Measurements from ENCODE around the gene SMCO2. TPM values are rescaled to one million over a fixed set of nuclear protein-coding genes. Genes with fewer than 3 reads are reported as not detected.

Gene SMCO2
- total RNA-seq, 1 donor from 2014 or later, result 0.47 TPM

DNA sequence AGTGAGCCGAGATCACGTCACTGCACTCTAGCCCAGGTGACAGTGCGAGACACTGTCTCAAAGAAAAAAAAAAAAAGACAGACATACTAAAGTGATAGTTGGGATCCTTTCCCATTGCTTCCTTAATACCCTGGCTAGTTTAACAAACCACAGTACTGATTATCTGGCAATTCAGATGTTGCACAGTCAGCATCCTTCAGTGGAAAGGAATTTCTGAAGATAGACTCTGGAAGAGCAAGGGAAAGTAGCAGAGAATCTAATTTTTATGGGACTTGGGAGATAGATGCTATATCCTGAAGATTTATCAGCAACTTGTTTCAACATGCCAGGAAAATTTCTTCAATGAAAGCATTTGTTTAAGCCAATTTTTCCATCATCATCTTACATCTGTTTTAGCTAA lies 71.0 kb downstream of the SMCO2 start:
- no peak for DNase-seq
- ATAC-seq, result no peak
- H3K27me3 ChIP-seq (ENCODE audit: low read depth), result no peaks in the 10 kb centered on the region
- H3K9me3 ChIP-seq, result no peaks in the 10 kb centered on the region
- no peak overlapping the region for H3K4me3 ChIP-seq
- TF ChIP-seq, protein P1, sequence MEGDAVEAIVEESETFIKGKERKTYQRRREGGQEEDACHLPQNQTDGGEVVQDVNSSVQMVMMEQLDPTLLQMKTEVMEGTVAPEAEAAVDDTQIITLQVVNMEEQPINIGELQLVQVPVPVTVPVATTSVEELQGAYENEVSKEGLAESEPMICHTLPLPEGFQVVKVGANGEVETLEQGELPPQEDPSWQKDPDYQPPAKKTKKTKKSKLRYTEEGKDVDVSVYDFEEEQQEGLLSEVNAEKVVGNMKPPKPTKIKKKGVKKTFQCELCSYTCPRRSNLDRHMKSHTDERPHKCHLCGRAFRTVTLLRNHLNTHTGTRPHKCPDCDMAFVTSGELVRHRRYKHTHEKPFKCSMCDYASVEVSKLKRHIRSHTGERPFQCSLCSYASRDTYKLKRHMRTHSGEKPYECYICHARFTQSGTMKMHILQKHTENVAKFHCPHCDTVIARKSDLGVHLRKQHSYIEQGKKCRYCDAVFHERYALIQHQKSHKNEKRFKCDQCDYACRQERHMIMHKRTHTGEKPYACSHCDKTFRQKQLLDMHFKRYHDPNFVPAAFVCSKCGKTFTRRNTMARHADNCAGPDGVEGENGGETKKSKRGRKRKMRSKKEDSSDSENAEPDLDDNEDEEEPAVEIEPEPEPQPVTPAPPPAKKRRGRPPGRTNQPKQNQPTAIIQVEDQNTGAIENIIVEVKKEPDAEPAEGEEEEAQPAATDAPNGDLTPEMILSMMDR (IDR thresholded peaks at IDR 0.05), result no peak
- H3K27ac ChIP-seq, result no peak overlapping the region
- H3K4me1 ChIP-seq, result peaks cover 17% of the 10 kb centered on the region
- H3K36me3 ChIP-seq, result no peaks in the 10 kb centered on the region
- intact Hi-C loops (cut with DNase I), result no loop called here

DNA sequence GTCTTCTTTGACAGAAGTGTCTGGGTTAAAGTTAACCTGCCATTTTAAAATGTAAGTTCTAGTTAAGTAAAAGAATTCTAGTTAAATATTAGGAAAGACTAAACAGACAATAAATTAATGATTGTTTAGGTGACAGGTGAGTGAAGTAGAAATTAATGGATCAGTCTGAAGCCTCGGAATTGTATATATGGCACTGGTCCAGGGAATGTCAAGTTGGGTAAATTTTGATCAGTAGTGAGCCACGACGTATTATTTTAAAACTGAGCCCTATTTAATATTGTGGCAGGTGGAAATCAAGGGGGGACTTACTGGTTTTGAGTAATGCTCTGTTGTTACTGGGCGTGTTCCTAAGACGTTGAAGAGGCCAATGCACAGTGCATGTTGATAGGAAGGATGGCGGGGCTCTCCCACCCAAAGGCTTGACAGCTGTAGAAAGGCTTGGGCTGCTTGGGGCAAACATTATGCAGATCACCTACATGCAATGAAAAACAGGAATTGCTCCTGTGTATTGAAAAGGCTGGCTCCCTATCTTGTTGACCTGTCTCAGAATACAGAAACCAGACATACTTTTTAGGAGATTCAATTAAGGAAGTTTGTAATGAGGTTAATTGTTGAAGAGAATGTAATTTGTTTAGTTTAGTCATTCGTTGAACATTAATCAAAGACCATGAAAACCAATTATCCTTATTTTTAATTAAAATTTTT lies 71.6 kb downstream of the SMCO2 start:
- Histone ChIP-seq H3K4me3 (no peak overlapping the region), H3K4me1 (peaks cover 22% of the 10 kb centered on the region), H3K9me3 (no peaks in the 10 kb centered on the region), H3K27ac (no peak overlapping the region), H3K27me3 (ENCODE audit: low read depth) (no peaks in the 10 kb centered on the region), H3K36me3 (no peaks in the 10 kb centered on the region)
- DNase-seq (no peak), ATAC-seq (no peak)
- TF ChIP-seq, protein P1 (IDR thresholded peaks at IDR 0.05), result no peak
- intact Hi-C loops (cut with DNase I), result no loop called here

DNA sequence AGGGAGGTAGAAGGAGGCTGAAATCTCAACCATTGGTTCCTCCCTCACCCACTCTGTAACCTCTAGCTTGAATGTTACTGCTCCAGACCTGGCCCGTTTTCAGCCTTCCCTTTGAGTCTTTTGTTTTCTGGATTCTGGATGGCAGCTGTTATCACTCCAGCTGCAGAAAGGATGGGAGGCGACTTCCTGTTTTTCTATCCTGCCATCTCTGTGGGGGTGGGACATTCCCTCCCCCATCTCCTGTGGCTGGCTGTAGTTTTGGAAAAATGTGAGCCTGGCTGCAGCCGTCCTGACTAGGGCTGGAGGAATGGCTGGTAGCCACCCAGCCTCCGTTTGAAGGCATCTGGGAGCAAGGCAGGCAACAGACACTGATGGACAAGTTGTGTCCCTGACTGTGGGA lies 74.5 kb downstream of the SMCO2 start:
- no peaks in the 10 kb centered on the region for H3K9me3 ChIP-seq
- H3K36me3 ChIP-seq, result no peaks in the 10 kb centered on the region
- H3K27me3 ChIP-seq (ENCODE audit: low read depth), result no peaks in the 10 kb centered on the region
- H3K4me3 ChIP-seq, result no peak overlapping the region
- DNase-seq (no peak), ATAC-seq (no peak)
- TF ChIP-seq, protein P1 (IDR thresholded peaks at IDR 0.05), result no peak
- H3K4me1 ChIP-seq, result peaks cover 25% of the 10 kb centered on the region
- H3K27ac ChIP-seq, result peak overlapping the region; percentile 25
- intact Hi-C loops (cut with DNase I), result no loop called here

DNA sequence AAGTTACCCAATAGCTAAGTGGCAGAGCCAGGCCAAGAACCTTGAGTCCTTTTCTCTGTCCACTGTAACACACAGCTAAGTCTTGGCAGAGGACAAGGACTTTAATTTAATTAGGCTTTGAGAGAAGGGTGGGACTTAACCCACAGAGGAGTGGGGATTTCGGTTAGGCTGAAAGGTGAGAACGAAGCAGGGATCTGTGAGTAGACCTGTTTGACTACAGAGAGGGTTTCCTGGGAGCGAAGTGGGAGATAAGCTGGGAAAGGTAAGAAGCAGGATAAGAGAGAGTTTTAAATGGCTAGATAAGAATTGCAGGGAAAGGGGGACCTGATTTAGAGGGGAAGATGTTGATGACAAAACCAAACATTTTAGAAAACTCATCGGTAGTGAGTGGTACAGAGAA lies 75.4 kb downstream of the SMCO2 start:
- Histone ChIP-seq H3K4me1 (peaks cover 31% of the 10 kb centered on the region), H3K27ac (no peak overlapping the region), H3K9me3 (no peaks in the 10 kb centered on the region), H3K27me3 (ENCODE audit: low read depth) (no peaks in the 10 kb centered on the region), H3K36me3 (no peaks in the 10 kb centered on the region), H3K4me3 (no peak overlapping the region)
- no peak for DNase-seq
- no peak for ATAC-seq
- TF ChIP-seq, protein P1 (IDR thresholded peaks at IDR 0.05), result no peak
- intact Hi-C loops (cut with DNase I), result no loop called here

DNA sequence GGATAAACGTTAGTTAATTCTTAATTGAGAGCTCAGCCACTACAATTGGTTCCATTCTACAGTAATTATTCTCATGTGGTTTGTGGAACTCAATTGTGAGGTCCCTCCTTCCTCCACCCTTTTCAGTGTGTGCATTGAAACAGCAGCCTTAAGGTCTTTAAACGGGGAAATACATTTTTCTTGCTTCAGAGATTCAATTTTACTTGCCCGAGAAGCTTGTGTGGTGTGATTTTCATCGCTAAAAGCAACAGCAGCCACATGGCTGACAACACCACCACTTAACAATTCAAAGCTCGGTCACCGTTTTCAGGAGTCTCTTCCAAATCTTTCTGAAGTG lies 76.7 kb downstream of the SMCO2 start:
- ATAC-seq (no peak), DNase-seq (no peak)
- Histone ChIP-seq H3K36me3 (no peaks in the 10 kb centered on the region), H3K27me3 (ENCODE audit: low read depth) (no peaks in the 10 kb centered on the region), H3K4me3 (peak overlapping the region; percentile 92), H3K9me3 (no peaks in the 10 kb centered on the region), H3K27ac (peak overlapping the region; percentile 94), H3K4me1 (peaks cover 35% of the 10 kb centered on the region)
- intact Hi-C loops (cut with DNase I), result no loop called here
- TF ChIP-seq, protein P1 (IDR thresholded peaks at IDR 0.05), result no peak

All from lower lobe of right lung (tissue), 2 donors.